T-helper 17 cell (primary cell): ENCODE results near the gene FAAH2. TPM values are rescaled to one million over a fixed set of nuclear protein-coding genes. Genes with fewer than 3 reads are reported as not detected.
A peak's percentile ranks its signal among the peaks of the same experiment; 100 is the strongest.
"Not testable (repeated sequence)": the region's sequence is repeated elsewhere in the genome, so short reads cannot be mapped to it uniquely, and the experiment has no call there.

ENCODE experiments used
- ATAC-seq: fragments of 150-1000 bp; cut with Tn5 transposase; 2 replicates; pipeline ENCODE4 v1.10.0; 2021; ENCODE audit warnings: mild to moderate bottlenecking, moderate library complexity
- DNase-seq, 3 donors: peaks; one replicate each; pipeline versions ENCODE4 v3.0.0 to v3.0.0-alpha.2; 2020 to 2021
- H3K9me3 ChIP-seq: one replicate; pipeline ENCODE4 v1.7.0; 2013; ENCODE audit warnings: low read length, mild to moderate bottlenecking; ENCODE audit not compliant: control insufficient read depth, poor library complexity, severe bottlenecking
- H3K27ac Mint-ChIP-seq: one replicate; pipeline ENCODE4 v1.8.0; 2022; ENCODE audit warnings: mild to moderate bottlenecking, moderate library complexity, mixed read lengths
- H3K27me3 Mint-ChIP-seq: one replicate; pipeline ENCODE4 v1.8.0; 2022; ENCODE audit warnings: mixed read lengths
- H3K36me3 Mint-ChIP-seq: one replicate; pipeline ENCODE4 v1.8.0; 2022; ENCODE audit warnings: low read depth, mixed read lengths
- H3K4me1 Mint-ChIP-seq: one replicate; pipeline ENCODE4 v1.8.0; 2022; ENCODE audit warnings: mild to moderate bottlenecking, mixed read lengths
- H3K4me3 Mint-ChIP-seq: one replicate; pipeline ENCODE4 v1.8.0; 2022; ENCODE audit warnings: mild to moderate bottlenecking, moderate library complexity, mixed read lengths
- total RNA-seq, 4 donors: library from RNA in 2 of 4; stranded (reverse) in 2 of 4; gene quantifications; one replicate each; pipeline ENCODE4 v1.2.3 and lab custom pipeline; 2022 to 2026

The FAAH2 gene
- total RNA-seq, 2 donors from 2014 or later, result 8.2 to 11.8 TPM

DNA sequence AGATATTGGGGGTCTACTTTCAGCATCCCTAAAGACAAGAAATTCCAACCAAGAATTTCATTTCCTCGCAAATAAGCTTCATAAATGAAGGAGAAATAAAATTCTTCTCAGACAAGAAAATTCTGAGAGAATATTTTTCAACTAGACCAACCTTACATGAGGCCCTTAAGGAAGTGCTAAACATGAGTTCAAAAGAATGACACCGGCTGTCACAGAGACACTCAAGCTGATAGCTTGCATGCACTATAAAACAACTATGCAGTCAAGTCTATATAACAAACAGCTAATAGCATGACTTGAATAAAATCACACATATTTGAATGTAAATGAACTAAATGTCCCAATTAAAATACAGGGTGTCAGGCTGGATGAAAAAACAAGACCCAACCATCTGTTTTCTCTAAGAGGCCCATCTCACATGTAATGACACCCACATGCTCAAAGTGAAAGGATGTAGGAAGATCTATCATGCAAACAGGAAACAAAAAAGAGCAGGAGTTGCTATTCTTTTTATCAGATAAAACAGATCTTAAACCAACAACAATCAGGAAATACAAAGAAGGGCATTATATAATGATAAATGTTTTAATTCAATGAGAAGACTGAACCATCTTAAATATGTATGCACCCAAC is 27.2 kb downstream of the FAAH2 start:
- H3K36me3 Mint-ChIP-seq, result peaks cover 2% of the 10 kb centered on the region
- DNase-seq (no peak), ATAC-seq (no peak)
- H3K27me3 Mint-ChIP-seq, result no peaks in the 10 kb centered on the region
- peaks cover 5% of the 10 kb centered on the region for H3K4me1 Mint-ChIP-seq
- peak overlapping the region; percentile 67 for H3K27ac Mint-ChIP-seq
- H3K4me3 Mint-ChIP-seq, result no peak overlapping the region
- no peaks in the 10 kb centered on the region for H3K9me3 ChIP-seq

DNA sequence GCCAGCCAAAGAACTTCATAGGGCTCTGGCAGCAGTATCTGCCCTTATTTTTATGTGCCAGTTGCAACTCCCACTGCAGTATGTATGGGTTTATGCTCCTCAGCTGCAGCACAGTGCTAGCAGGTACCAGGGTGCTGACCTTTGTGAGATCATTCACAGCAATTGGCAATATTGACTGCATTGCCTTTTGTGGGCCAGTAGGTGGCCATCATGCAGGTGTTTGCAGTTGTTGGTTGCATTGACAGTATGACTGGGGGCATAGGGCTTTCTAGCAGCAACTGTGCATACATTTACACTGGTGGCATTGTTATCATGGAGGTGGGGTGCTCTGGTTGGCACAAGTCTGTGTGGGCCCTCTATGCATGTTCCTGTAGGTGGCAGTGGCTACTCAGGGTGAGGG is 42.5 kb downstream of the FAAH2 start:
- DNase-seq (no peak), ATAC-seq (no peak)
- H3K27me3 Mint-ChIP-seq, result no peaks in the 10 kb centered on the region
- H3K9me3 ChIP-seq, result no peaks in the 10 kb centered on the region
- H3K4me3 Mint-ChIP-seq, result no peak overlapping the region
- peaks cover 4% of the 10 kb centered on the region for H3K36me3 Mint-ChIP-seq
- no peak overlapping the region for H3K27ac Mint-ChIP-seq
- H3K4me1 Mint-ChIP-seq, result peaks cover 4% of the 10 kb centered on the region

DNA sequence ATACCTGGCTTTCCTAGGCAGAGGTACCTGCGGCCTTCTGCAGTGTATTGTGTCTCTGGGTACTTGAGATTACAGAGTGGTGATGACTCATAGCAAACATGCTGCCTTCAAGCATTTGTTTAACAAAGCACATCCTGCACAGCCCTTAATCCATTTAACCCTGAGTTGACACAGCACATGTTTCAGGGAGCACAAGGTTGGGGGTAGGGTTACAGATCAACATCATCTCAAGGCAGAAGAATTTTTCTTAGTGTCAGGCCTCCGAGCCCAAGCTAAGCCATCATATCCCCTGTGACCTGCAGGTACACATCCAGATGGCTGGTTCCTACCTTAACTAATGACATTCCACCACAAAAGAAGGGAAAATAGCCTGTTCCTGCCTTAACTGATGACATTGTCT is 49.3 kb downstream of the FAAH2 start:
- H3K27me3 Mint-ChIP-seq, ATAC-seq, H3K4me3 Mint-ChIP-seq, DNase-seq, H3K9me3 ChIP-seq, H3K4me1 Mint-ChIP-seq, H3K27ac Mint-ChIP-seq, H3K36me3 Mint-ChIP-seq: not testable (repeated sequence)

GRCh38 chrX:57353472-57354132 is 67.1 kb downstream of the FAAH2 start:
- Mint-ChIP-seq H3K27me3 (no peaks in the 10 kb centered on the region), H3K27ac (no peak overlapping the region), H3K4me3 (no peak overlapping the region), H3K4me1 (no peaks in the 10 kb centered on the region), H3K36me3 (no peaks in the 10 kb centered on the region)
- no peak for ATAC-seq
- no peaks in the 10 kb centered on the region for H3K9me3 ChIP-seq
- no peak for DNase-seq

DNA sequence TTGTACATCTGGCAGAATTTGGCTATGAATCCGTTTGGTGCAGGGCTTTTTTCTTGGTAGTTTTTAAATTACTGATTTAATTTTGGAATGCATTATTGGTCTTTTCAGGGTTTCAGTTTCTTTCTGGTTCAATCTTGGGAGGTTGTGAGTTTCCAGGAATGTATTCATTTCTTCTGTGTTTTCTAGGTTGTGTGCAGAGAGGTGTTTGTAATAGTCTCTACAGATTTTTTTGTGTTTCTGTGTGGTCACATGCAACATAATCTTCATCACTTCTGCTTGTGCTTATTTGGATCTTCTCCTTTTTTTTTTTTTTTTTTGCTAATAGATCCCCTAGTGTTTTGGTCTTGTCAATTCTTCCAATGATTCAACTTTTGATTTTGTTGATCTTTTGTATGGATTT is 77.6 kb downstream of the FAAH2 start:
- Mint-ChIP-seq H3K4me3 (no peak overlapping the region), H3K4me1 (no peaks in the 10 kb centered on the region), H3K27ac (no peak overlapping the region), H3K27me3 (no peaks in the 10 kb centered on the region), H3K36me3 (peaks cover 3% of the 10 kb centered on the region)
- DNase-seq (no peak), ATAC-seq (no peak)
- no peaks in the 10 kb centered on the region for H3K9me3 ChIP-seq

DNA sequence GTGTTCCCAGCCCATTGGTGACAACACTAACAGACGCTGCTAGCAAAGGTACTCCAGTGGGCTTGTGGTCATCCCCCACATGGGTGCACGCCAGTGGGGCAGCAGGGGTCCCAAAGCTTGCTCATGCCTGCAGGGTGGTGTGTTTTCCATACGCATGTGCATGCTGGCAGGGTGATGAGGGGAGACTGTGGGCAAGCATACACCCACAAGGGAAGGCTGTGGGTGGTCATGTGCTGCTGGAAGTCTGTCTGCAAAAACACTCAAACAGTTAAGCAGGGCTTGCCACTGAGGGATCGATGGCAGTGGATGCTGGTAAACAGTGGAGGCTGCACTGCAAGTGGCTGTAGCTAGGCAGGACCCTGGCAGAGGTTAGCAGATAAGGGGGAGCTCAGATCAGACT is 79.9 kb downstream of the FAAH2 start:
- Mint-ChIP-seq H3K4me1 (no peaks in the 10 kb centered on the region), H3K4me3 (no peak overlapping the region), H3K36me3 (peaks cover 2% of the 10 kb centered on the region), H3K27ac (no peak overlapping the region), H3K27me3 (no peaks in the 10 kb centered on the region)
- no peak for ATAC-seq
- H3K9me3 ChIP-seq, result no peaks in the 10 kb centered on the region
- no peak for DNase-seq

DNA sequence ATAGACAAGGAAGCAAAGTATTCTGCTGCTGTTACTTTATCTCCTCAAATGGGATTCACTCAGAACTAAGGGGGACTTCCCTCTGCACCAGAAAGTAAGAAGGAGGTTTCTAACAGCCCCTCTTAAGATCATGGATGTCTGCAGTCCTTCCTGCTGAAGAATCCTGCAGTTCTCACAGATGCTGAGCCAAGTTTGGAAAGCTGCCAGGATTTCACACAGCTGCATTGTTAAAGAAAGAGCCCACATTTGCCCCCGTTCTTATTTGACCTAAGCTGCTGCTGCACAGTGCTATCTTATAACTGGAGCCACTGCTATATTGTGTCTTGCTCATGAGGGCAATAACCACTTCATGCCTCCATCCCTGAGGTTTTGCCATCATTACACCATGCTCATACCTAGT is 81.1 kb downstream of the FAAH2 start:
- no peak overlapping the region for H3K27ac Mint-ChIP-seq
- H3K9me3 ChIP-seq, result no peaks in the 10 kb centered on the region
- H3K4me3 Mint-ChIP-seq, result no peak overlapping the region
- ATAC-seq (no peak), DNase-seq (no peak)
- H3K4me1 Mint-ChIP-seq, result no peaks in the 10 kb centered on the region
- peaks cover 2% of the 10 kb centered on the region for H3K36me3 Mint-ChIP-seq
- no peaks in the 10 kb centered on the region for H3K27me3 Mint-ChIP-seq

GRCh38 chrX:57368158-57368557 is 81.7 kb downstream of the FAAH2 start:
- no peak for DNase-seq

DNA sequence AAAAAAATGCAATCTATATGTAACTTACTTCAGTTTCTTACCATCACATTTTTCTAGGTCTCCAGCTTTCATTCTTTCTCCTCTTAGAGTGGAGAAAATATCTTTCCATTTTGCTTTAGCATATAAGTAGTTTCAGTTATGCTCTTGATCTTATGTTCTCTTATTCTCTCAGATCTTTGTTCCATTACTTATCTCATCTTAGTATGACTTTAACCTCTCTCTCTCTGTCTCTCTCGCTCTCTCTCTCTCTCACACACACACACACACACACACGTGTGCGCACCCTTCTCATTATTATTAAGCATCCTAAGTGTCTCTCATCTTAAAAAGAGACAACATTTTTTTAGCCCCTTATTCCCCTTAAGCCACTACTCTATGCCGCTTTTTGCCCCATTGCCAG is 92.8 kb downstream of the FAAH2 start:
- no peaks in the 10 kb centered on the region for H3K9me3 ChIP-seq
- H3K36me3 Mint-ChIP-seq, result peaks cover 14% of the 10 kb centered on the region
- DNase-seq, result no peak
- no peak overlapping the region for H3K4me3 Mint-ChIP-seq
- no peaks in the 10 kb centered on the region for H3K4me1 Mint-ChIP-seq
- no peak for ATAC-seq
- no peak overlapping the region for H3K27ac Mint-ChIP-seq
- H3K27me3 Mint-ChIP-seq, result no peaks in the 10 kb centered on the region

More at GRCh38 chrX:57368158-57368557, 81.7 kb downstream of the FAAH2 start:
- H3K9me3 ChIP-seq, result no peaks in the 10 kb centered on the region
- Mint-ChIP-seq H3K27ac (no peak overlapping the region), H3K36me3 (peaks cover 2% of the 10 kb centered on the region), H3K4me1 (no peaks in the 10 kb centered on the region), H3K27me3 (no peaks in the 10 kb centered on the region), H3K4me3 (no peak overlapping the region)
- ATAC-seq, result no peak

DNA sequence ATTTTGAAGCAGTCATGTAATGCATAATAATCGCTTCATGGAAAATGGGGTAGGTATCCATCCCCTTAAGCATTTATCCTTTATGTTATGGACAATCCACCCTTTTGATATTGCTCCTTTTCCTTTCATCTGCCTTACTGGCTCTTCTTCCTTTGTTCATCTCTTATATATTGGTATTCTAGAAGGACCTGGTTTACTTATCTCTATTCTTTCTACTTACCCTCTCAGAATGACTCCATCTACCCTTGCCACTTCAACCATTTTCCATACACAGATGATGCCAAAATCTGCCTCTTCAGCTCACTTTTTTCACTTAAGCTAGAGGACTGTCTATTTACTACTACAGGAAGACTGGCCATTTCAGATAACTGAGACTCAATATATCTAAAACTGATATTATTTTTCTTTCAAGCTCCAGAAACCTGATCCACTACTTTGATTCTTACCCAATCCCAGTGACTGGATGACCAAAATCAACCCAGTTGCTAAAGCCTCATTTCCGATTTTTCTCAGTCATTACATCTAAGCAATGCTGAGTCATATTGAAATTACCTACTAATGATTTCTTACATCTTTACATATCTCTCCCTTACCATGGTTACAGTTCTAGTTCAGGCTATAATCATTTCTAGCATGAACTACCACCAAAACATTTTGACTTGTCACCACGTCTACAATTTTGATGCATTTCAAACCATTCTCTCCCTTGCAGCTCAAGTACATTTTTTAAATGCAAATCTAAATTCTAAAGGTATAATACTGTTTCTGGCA is 93.7 kb downstream of the FAAH2 start:
- H3K9me3 ChIP-seq, result no peaks in the 10 kb centered on the region
- Mint-ChIP-seq H3K27ac (no peak overlapping the region), H3K4me1 (no peaks in the 10 kb centered on the region), H3K27me3 (no peaks in the 10 kb centered on the region), H3K36me3 (peaks cover 14% of the 10 kb centered on the region), H3K4me3 (no peak overlapping the region)
- DNase-seq, result no peak
- no peak for ATAC-seq

- not testable (repeated sequence) for H3K4me1 Mint-ChIP-seq, H3K4me3 Mint-ChIP-seq, H3K36me3 Mint-ChIP-seq, H3K27ac Mint-ChIP-seq, ATAC-seq, H3K9me3 ChIP-seq, H3K27me3 Mint-ChIP-seq, DNase-seq
These were observed 107.7 kb downstream of the FAAH2 start for GRCh38 chrX:57394162-57394561.

GRCh38 chrX:57403191-57403590 is 116.7 kb downstream of the FAAH2 start:
- H3K4me1 Mint-ChIP-seq, DNase-seq, H3K9me3 ChIP-seq, ATAC-seq, H3K36me3 Mint-ChIP-seq, H3K4me3 Mint-ChIP-seq, H3K27ac Mint-ChIP-seq, H3K27me3 Mint-ChIP-seq: not testable (repeated sequence)

- H3K27me3 Mint-ChIP-seq, result no peaks in the 10 kb centered on the region
- no peak overlapping the region for H3K4me3 Mint-ChIP-seq
- H3K27ac Mint-ChIP-seq, result no peak overlapping the region
- ATAC-seq, result no peak
- peaks cover 7% of the 10 kb centered on the region for H3K9me3 ChIP-seq
- no peak for DNase-seq
- H3K4me1 Mint-ChIP-seq, result no peaks in the 10 kb centered on the region
- H3K36me3 Mint-ChIP-seq, result peaks cover 2% of the 10 kb centered on the region
These were observed 119.6 kb downstream of the FAAH2 start for GRCh38 chrX:57406149-57406548.
